Suprapubic skin (tissue), 4 donors: ENCODE data around the gene DCLRE1B.

Experiments used
- CTCF ChIP-seq, 2 donors: fragments of 200-600 bp in 1 of 2; fragments of 450-650 bp in 1 of 2; sonication (generic) in 1 of 2; IDR thresholded peaks; one replicate each; pipeline ENCODE4 v1.5.1; 2016 to 2019; ENCODE audit warnings: antibody characterized with exemption in 2 of 2, mild to moderate bottlenecking in 1 of 2, moderate library complexity in 1 of 2
- EP300 ChIP-seq: sonication (generic); formaldehyde crosslinking; IDR thresholded peaks from one replicate; pipeline ENCODE4 v1.6.1; 2017; ENCODE audit warnings: antibody characterized with exemption
- POLR2A ChIP-seq, 2 donors: fragments of 450-650 bp; IDR thresholded peaks; one replicate each; pipeline ENCODE4 v1.6.1; 2017; ENCODE audit warnings: antibody characterized with exemption in 2 of 2, mild to moderate bottlenecking in 2 of 2, moderate library complexity in 2 of 2
- POLR2AphosphoS5 ChIP-seq, 3 donors: sonication (generic); formaldehyde crosslinking; IDR thresholded peaks; one replicate each; pipeline ENCODE4 v1.6.1; 2017; ENCODE audit warnings: antibody characterized with exemption in 3 of 3

DNA sequence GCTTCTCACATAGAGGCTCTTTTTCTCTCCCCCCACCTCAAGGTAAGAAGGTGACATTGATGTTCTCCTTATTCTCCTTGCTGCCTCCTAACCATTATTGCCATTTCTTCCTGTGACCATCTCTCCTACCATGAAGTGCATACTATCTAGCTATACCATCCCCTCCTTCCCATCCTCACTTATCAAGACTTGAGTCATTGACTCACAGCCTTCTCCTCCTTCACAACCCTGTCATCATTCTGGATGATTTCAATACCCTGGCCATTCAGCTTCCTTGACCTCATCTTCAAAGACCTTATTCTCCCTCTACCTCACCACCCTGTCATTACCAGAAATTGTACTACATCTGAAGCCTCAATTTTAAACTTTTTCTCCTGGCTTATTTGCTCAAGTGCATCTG is 13.1 kb downstream of the DCLRE1B start:
- TF ChIP-seq CTCF (IDR thresholded peaks at IDR 0.05) (no peak), POLR2A (IDR thresholded peaks at IDR 0.05) (no peak), POLR2AphosphoS5 (IDR thresholded peaks at IDR 0.05) (no peak), EP300 (no peak)
